Fibroblast of villous mesenchyme (primary cell): ENCODE measurements around the gene VPS33A. TPM values are rescaled to one million over a fixed set of nuclear protein-coding genes. Genes with fewer than 3 reads are reported as not detected.
A peak's percentile ranks its signal among the peaks of the same experiment; 100 is the strongest.

Source experiments
- DNase-seq: peaks from one replicate; pipeline ENCODE4 v3.0.0-alpha.2; 2010; ENCODE audit warnings: low read depth
- H3K4me3 ChIP-seq: 2 replicates; pipeline ENCODE4 v1.5.1; 2011; ENCODE audit warnings: low read depth, mild to moderate bottlenecking, low read length
- CTCF ChIP-seq: IDR thresholded peaks from 2 replicates; pipeline ENCODE4 v1.5.1; 2012; ENCODE audit warnings: low read depth, mild to moderate bottlenecking, low read length; ENCODE audit not compliant: insufficient read depth
- total RNA-seq: library from RNA; depleted of rRNA; stranded (reverse); fragments of >200 nt; gene quantifications from 2 replicates; pipeline ENCODE4 v1.2.3, GENCODE V29; 2012

VPS33A gene
- total RNA-seq, 1 donor: 23.7 TPM

- TF ChIP-seq CTCF: peak; percentile 89
- no peak overlapping the region for H3K4me3 ChIP-seq
- peak; percentile 59 for DNase-seq
Observed at GRCh38 chr12:122190842-122191668, 75.2 kb downstream of the VPS33A start.

- DNase-seq: no peak
- H3K4me3 ChIP-seq: no peak overlapping the region
- no peak for TF ChIP-seq CTCF
Observed at GRCh38 chr12:122189626-122190475, 76.4 kb downstream of the VPS33A start.

- DNase-seq: no peak
- no peak overlapping the region for H3K4me3 ChIP-seq
- no peak for TF ChIP-seq CTCF
Observed at GRCh38 chr12:122187466-122187865, 78.8 kb downstream of the VPS33A start.

GRCh38 chr12:122185494-122186082 is 80.7 kb downstream of the VPS33A start:
- TF ChIP-seq CTCF: no peak
- no peak for DNase-seq
- H3K4me3 ChIP-seq: no peak overlapping the region

GRCh38 chr12:122185079-122185478 is 81.2 kb downstream of the VPS33A start:
- no peak for TF ChIP-seq CTCF
- H3K4me3 ChIP-seq: no peak overlapping the region
- no peak for DNase-seq

GRCh38 chr12:122184517-122184916 is 81.8 kb downstream of the VPS33A start:
- TF ChIP-seq CTCF: no peak
- H3K4me3 ChIP-seq: no peak overlapping the region
- DNase-seq: no peak
